SHP77 treated with DMSO at 0.1 percent for 48 hours (cell line): ENCODE data around the gene LHFPL5.
A peak's percentile ranks its signal among the peaks of the same experiment; 100 is the strongest.

Experiments used
- DNase-seq: peaks from one replicate; lab custom pipeline; 2025; lab: John Stamatoyannopoulos, UW

LHFPL5 gene

GRCh38 chr6:35804996-35805736 lies at the start of gene LHFPL5:
LHFPL5 (plus strand) TSS chr6:35805352; CDS start chr6:35805671, 319 bp downstream.
- peak; percentile 22 for DNase-seq

GRCh38 chr6:35757456-35758123 lies 47.6 kb upstream of the LHFPL5 start:
- DNase-seq, result peak; percentile 8

- no peak for DNase-seq
These were observed 45.7 kb upstream of the LHFPL5 start for GRCh38 chr6:35759426-35759825.

- DNase-seq, result no peak
These were observed 39.4 kb upstream of the LHFPL5 start for GRCh38 chr6:35765739-35766138.

- DNase-seq, result no peak
These were observed 35.9 kb upstream of the LHFPL5 start for GRCh38 chr6:35769211-35769610.

- DNase-seq, result no peak
These were observed 33.9 kb upstream of the LHFPL5 start for GRCh38 chr6:35771343-35771627.

GRCh38 chr6:35774116-35774794 lies 30.9 kb upstream of the LHFPL5 start:
- DNase-seq, result no peak

GRCh38 chr6:35775031-35775430 lies 30.1 kb upstream of the LHFPL5 start:
- no peak for DNase-seq

GRCh38 chr6:35776364-35777215 lies 28.6 kb upstream of the LHFPL5 start, which contains the start of gene CLPSL2:
CLPSL2 (plus strand) TSS chr6:35776598; CDS start chr6:35776619, 21 bp downstream.
- no peak for DNase-seq

GRCh38 chr6:35777356-35778102 lies 27.6 kb upstream of the LHFPL5 start:
- no peak for DNase-seq

- no peak for DNase-seq
These were observed 26.7 kb upstream of the LHFPL5 start for GRCh38 chr6:35778437-35778836.

- no peak for DNase-seq
These were observed 24.4 kb upstream of the LHFPL5 start, which contains the start of gene CLPSL1 for GRCh38 chr6:35780719-35781118. CLPSL1 (plus strand) TSS chr6:35781019; CDS start chr6:35781111, 92 bp downstream.

GRCh38 chr6:35781290-35781689 lies 23.9 kb upstream of the LHFPL5 start:
- no peak for DNase-seq

- DNase-seq, result no peak
These were observed 22.7 kb upstream of the LHFPL5 start for GRCh38 chr6:35782424-35782823.

GRCh38 chr6:35784200-35784599 lies 21.0 kb upstream of the LHFPL5 start:
- no peak for DNase-seq

GRCh38 chr6:35786272-35786671 lies 18.9 kb upstream of the LHFPL5 start:
- no peak for DNase-seq

- no peak for DNase-seq
These were observed 18.3 kb upstream of the LHFPL5 start for GRCh38 chr6:35786810-35787209.

GRCh38 chr6:35787266-35788218 lies 17.6 kb upstream of the LHFPL5 start:
- DNase-seq, result no peak

- DNase-seq, result no peak
These were observed 16.6 kb upstream of the LHFPL5 start for GRCh38 chr6:35788423-35788982.

- no peak for DNase-seq
These were observed 14.5 kb upstream of the LHFPL5 start for GRCh38 chr6:35790683-35791082.
